ENCODE data around the gene ZBTB20.

DNA sequence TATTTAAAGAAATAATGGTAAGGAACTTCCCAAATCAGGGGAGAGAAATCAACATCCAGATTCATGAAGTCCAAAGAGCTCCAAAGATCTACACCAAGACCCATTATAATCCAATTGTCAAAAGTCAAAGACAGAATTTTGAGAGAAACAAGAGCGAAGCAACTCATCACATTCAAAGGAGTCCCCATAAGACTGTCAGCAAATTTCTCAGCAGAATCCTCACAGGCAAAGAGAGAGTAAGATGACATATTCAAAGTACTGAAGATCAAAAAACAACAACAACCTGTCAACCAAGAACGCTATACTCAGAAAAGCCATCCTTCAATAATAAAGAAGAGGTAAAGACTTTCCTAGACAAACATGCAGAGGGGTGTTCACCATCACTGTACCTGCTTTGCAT lies 511.2 kb downstream of the ZBTB20 start:
- no peak for TF ChIP-seq EZH2phosphoT487 (IDR thresholded peaks at IDR 0.05; ENCODE audit: borderline replicate concordance, low read length)
- TF ChIP-seq, protein P1, sequence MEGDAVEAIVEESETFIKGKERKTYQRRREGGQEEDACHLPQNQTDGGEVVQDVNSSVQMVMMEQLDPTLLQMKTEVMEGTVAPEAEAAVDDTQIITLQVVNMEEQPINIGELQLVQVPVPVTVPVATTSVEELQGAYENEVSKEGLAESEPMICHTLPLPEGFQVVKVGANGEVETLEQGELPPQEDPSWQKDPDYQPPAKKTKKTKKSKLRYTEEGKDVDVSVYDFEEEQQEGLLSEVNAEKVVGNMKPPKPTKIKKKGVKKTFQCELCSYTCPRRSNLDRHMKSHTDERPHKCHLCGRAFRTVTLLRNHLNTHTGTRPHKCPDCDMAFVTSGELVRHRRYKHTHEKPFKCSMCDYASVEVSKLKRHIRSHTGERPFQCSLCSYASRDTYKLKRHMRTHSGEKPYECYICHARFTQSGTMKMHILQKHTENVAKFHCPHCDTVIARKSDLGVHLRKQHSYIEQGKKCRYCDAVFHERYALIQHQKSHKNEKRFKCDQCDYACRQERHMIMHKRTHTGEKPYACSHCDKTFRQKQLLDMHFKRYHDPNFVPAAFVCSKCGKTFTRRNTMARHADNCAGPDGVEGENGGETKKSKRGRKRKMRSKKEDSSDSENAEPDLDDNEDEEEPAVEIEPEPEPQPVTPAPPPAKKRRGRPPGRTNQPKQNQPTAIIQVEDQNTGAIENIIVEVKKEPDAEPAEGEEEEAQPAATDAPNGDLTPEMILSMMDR (conservative IDR thresholded peaks at IDR 0.05; ENCODE audit: low read depth, low read length) = no peak

Measured in PC-3 (cell line).